SK-N-SH (cell line): Measurements from ENCODE around the gene CDK9.

Source experiments
- EP300 ChIP-seq, 2 experiments: IDR thresholded peaks; 2 replicates each; pipeline versions ENCODE4 v1.4.0 to v1.6.1; 2012; ENCODE audit warnings: borderline replicate concordance in 1 of 2, low read depth in 1 of 2, low read length in 1 of 2
- EZH2phosphoT487 ChIP-seq: fragments of 200-600 bp; sonication (generic); IDR thresholded peaks from 2 replicates; pipeline ENCODE4 v1.6.1; 2017; ENCODE audit warnings: low read depth, mixed run types, mild to moderate bottlenecking, antibody characterized with exemption, moderate library complexity, borderline replicate concordance
- JUND ChIP-seq: IDR thresholded peaks from 2 replicates; pipeline ENCODE4 v1.4.0; 2012
- MXI1 ChIP-seq: IDR thresholded peaks from 2 replicates; pipeline ENCODE4 v1.6.1; 2012; ENCODE audit warnings: mild to moderate bottlenecking, low read depth, low read length, improper control_type of control experiment
- RAD21 ChIP-seq: IDR thresholded peaks from 2 replicates; pipeline ENCODE4 v1.6.1; 2012; ENCODE audit warnings: mild to moderate bottlenecking, low read length
- RFX5 ChIP-seq: IDR thresholded peaks from 2 replicates; pipeline ENCODE4 v1.6.1; 2012; ENCODE audit warnings: mild to moderate bottlenecking, improper control_type of control experiment, low read length
- TAF1 ChIP-seq: IDR thresholded peaks from 2 replicates; pipeline ENCODE4 v1.6.1; 2012; ENCODE audit warnings: low read depth, mild to moderate bottlenecking, low read length, moderate library complexity, borderline replicate concordance
- TEAD4 ChIP-seq: IDR thresholded peaks from 2 replicates; pipeline ENCODE4 v1.4.0; 2012; ENCODE audit warnings: mild to moderate bottlenecking, borderline replicate concordance; ENCODE audit not compliant: insufficient read depth
- YY1 ChIP-seq: IDR thresholded peaks from 2 replicates; pipeline ENCODE4 v1.4.0; 2012; ENCODE audit warnings: low read depth, mild to moderate bottlenecking
- TF ChIP-seq, protein P1 (sequence below): fragments of 200-600 bp; sonication (generic); IDR thresholded peaks from 2 replicates; pipeline ENCODE4 v1.6.1; 2017; ENCODE audit warnings: antibody characterized with exemption, mild to moderate bottlenecking, moderate library complexity
- TF ChIP-seq, protein P2 (sequence below): IDR thresholded peaks from 2 replicates; pipeline ENCODE4 v1.4.0; 2012; ENCODE audit warnings: low read depth
- TF ChIP-seq, protein P3 (sequence below): IDR thresholded peaks from 2 replicates; pipeline ENCODE4 v1.4.0; 2012; ENCODE audit warnings: low read depth, borderline replicate concordance
- TF ChIP-seq, protein P4 (sequence below): IDR thresholded peaks from 2 replicates; pipeline ENCODE4 v1.4.0; 2012; ENCODE audit warnings: low read depth, borderline replicate concordance

DNA sequence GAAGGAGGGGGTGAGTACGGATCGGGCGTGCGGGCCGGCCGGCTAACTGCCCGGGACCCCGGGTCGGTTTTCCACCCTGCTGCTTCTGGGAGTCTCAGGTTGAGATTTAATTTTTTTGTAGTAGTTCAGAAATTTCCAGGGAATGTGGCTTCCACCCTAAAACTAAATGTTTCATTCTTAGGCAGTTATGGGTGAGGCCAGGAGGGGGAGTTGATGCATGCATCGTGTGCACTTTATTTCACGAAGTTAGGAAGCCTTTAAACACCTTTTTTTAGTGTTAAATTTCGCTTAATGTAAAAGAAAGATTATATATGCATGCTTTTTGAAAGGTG is 905 bp downstream of the CDK9 start:
- TF ChIP-seq, protein P1, sequence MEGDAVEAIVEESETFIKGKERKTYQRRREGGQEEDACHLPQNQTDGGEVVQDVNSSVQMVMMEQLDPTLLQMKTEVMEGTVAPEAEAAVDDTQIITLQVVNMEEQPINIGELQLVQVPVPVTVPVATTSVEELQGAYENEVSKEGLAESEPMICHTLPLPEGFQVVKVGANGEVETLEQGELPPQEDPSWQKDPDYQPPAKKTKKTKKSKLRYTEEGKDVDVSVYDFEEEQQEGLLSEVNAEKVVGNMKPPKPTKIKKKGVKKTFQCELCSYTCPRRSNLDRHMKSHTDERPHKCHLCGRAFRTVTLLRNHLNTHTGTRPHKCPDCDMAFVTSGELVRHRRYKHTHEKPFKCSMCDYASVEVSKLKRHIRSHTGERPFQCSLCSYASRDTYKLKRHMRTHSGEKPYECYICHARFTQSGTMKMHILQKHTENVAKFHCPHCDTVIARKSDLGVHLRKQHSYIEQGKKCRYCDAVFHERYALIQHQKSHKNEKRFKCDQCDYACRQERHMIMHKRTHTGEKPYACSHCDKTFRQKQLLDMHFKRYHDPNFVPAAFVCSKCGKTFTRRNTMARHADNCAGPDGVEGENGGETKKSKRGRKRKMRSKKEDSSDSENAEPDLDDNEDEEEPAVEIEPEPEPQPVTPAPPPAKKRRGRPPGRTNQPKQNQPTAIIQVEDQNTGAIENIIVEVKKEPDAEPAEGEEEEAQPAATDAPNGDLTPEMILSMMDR: peak; percentile 66
- TF ChIP-seq MXI1 (no peak; the same call in 1 of the 2 replicates), RFX5 (no peak), TAF1 (no peak), RAD21 (peak; percentile 31; the same call in 1 of the 2 replicates), TEAD4 (no peak), YY1 (no peak), EZH2phosphoT487 (no peak), JUND (no peak), EP300 (IDR thresholded peaks at IDR 0.05; ENCODE audit: borderline replicate concordance in 1 of 2, low read depth in 1 of 2, low read length in 1 of 2) (no peak)
- TF ChIP-seq, protein P2, sequence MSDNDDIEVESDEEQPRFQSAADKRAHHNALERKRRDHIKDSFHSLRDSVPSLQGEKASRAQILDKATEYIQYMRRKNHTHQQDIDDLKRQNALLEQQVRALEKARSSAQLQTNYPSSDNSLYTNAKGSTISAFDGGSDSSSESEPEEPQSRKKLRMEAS: no peak
- TF ChIP-seq, protein P3, sequence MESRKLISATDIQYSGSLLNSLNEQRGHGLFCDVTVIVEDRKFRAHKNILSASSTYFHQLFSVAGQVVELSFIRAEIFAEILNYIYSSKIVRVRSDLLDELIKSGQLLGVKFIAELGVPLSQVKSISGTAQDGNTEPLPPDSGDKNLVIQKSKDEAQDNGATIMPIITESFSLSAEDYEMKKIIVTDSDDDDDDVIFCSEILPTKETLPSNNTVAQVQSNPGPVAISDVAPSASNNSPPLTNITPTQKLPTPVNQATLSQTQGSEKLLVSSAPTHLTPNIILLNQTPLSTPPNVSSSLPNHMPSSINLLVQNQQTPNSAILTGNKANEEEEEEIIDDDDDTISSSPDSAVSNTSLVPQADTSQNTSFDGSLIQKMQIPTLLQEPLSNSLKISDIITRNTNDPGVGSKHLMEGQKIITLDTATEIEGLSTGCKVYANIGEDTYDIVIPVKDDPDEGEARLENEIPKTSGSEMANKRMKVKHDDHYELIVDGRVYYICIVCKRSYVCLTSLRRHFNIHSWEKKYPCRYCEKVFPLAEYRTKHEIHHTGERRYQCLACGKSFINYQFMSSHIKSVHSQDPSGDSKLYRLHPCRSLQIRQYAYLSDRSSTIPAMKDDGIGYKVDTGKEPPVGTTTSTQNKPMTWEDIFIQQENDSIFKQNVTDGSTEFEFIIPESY: no peak
- TF ChIP-seq, protein P4, sequence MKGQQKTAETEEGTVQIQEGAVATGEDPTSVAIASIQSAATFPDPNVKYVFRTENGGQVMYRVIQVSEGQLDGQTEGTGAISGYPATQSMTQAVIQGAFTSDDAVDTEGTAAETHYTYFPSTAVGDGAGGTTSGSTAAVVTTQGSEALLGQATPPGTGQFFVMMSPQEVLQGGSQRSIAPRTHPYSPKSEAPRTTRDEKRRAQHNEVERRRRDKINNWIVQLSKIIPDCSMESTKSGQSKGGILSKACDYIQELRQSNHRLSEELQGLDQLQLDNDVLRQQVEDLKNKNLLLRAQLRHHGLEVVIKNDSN: no peak
